ENCODE measurements around the gene FCHSD1. TPM values are rescaled to one million over a fixed set of nuclear protein-coding genes. Genes with fewer than 3 reads are reported as not detected.

Gene FCHSD1
- total RNA-seq, 1 experiment from 2014 or later: 37.2 TPM

- TF ChIP-seq CTCF (IDR thresholded peaks at IDR 0.05 in 2 of 3, conservative IDR thresholded peaks at IDR 0.05 in 1 of 3; ENCODE audit: borderline replicate concordance in 1 of 3, insufficient read depth in 1 of 3, low read depth in 2 of 3, low read length in 2 of 3) (no peak), YY1 (IDR thresholded peaks at IDR 0.05; ENCODE audit: extremely low read depth, insufficient replicate concordance, low read depth, low read length) (no peak), ATF3 (IDR thresholded peaks at IDR 0.05) (no peak), TCF7L2 (IDR thresholded peaks at IDR 0.05; ENCODE audit: borderline replicate concordance, extremely low read depth, insufficient read depth, insufficient read length) (no peak), EGR1 (IDR thresholded peaks at IDR 0.05; ENCODE audit: low read depth) (no peak), ZBTB33 (IDR thresholded peaks at IDR 0.05; ENCODE audit: extremely low read depth, insufficient replicate concordance, low read length) (no peak)
Observed at GRCh38 chr5:141623186-141623585, 28.0 kb downstream of the FCHSD1 start (continued).
